Amniotic epithelial cell (primary cell): ENCODE measurements around the gene RGS9.
A peak's percentile ranks its signal among the peaks of the same experiment; 100 is the strongest.
"Not testable (repeated sequence)": the region's sequence is repeated elsewhere in the genome, so short reads cannot be mapped to it uniquely, and the experiment has no call there.

Source experiments
- DNase-seq: peaks from one replicate; pipeline ENCODE4 v3.0.0-alpha.2; 2010; ENCODE audit warnings: low read depth

RGS9 gene

DNA sequence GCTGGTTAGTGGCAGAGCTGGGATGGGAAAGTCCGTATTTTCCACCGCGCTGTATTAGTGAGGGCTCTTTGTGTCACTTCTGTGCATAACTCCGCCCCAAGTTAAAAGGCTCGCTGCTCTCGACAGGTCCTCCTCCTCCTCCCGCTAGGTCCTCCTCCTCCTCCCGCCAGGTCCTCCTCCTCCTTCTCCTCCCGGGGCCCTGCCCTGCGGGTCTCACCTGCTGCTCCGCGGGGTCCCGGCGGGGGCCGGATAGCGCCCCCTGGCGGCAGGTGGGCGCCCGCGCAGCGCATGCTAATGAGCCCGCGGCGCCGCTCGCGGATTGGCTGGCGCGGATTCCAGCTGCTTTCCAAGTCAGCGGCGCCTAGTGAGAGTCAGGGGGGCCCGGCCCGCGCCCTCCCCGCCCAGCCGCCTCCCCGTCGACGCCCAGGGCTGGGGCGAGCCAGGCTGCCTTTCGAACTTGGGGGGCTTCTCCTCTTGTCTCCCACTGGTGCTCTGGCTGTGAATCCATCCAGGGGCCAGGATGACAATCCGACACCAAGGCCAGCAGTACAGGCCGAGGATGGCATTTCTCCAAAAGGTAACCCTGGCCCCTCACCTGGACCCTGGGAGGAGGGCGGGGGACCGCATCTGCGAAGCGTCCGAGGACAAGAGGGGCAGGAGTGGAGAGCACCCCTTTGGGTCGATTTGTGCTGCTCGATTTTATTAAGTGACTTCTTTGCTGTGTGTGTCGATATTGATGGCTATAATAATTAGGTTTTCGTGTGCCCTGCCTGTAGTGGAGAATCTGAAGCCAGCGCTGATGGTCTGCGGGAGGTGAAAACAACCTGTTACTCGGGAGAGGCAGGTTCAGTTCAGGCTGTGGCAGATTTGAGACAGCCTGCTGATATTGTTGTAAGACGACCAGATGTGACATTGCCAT, at the start of gene RGS9:
Gene RGS9 (plus strand): TSS at position 350 of the 919 bp plus-strand sequence. CDS start 171 bp downstream, at position 521.
- peak; percentile 27 for DNase-seq

DNA sequence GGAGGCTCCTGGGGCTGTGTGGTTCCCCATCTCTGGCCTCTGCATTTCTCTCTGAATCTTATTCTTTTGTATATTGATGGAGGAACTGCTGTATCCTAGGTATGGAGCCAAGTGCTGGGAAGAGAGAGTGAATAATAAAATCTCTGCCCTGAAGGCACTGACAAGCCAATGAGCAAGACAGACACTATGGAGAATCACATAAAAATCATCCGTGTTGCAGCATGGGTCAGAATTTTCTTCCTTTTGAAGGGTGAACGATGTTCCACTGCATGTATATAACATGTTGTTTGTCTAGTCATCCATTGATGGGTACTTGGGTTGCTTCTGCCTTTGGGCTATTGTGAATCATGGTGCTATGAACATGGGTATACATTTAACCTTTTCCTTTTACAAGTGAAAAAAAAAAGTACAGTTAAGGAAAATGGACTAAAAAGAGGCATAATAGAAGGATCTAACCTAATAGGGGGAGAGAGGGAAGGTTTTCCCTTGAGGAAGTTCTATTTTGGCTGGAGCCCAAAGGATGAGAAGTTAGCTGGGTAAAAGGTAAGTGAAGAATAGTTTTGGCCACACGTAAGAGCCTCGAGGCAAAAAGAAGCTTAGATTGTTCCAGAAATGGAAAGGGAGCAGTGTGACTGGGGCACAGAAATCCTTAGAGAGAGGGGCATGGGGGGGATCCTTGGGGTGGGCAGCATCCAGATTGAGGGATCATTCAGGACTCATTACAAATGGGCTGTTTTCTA, 48.4 kb upstream of the RGS9 start:
- DNase-seq, result no peak

DNA sequence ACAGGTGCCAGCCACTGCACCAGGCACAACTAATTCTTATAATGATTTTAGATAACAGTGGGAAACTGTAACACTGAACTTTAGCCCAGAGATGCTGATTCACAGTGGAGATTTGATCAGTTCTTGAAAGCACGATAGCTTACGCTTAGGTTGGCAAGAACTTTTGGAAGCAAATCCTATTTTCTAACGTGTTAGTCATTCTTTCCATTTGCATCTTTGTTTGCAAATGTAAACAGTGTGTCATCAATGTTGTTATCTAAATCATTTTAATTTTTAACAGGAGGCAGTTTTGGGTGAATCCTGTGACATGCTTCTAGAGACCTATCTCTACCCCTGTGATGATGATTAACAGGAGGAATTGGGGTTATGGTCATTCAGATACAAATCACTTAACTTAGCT, 44.9 kb upstream of the RGS9 start:
- peak; percentile 21 for DNase-seq

DNA sequence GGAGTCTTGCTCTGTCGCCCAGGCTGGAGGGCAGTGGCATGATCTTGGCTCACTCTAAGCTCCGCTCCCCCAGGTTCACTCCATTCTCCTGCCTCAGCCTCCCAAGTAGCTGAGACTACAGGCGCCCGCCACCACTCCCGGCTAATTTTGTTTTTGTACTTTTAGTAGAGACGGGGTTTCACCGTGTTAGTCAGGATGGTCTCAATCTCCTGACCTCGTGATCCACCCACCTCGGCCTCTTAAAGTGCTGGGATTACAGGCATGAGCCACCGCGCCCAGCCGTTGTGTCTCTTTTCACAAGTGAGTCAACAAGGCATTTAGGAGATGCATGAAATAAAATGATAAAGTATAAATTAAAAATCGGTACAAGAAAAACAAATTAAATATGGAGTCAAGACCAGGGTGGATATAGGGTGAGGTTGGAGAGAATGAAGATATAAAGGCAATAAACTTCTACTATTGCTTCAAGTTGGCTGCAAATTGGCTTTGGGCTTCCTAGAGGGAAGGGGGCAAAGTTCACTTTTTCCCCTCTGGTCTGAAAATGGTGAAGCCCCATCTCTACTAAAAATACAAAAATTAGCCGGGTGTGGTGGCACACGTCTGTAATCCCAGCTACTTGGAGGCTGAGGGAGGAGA, 44.3 kb upstream of the RGS9 start:
- DNase-seq, result not testable (repeated sequence)

DNA sequence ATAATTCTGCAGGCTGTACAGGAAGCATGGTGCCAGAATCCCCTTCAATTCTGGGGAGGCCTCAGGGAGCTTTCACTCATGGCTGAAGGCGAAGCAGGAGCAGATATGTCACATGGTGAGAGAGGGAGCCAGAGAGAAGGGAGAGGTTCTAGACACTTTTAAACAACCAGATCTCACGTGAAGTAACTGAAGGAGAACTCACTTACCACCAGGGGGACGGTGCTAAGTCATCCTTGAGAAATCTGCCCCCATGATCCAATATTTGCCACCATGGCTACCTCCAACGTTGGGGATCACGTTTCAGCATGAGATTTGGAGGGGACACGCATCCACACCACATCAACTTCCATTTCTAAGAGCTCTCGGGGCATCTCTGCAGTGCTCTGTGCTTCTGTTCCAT, 43.2 kb upstream of the RGS9 start:
- DNase-seq, result no peak

DNA sequence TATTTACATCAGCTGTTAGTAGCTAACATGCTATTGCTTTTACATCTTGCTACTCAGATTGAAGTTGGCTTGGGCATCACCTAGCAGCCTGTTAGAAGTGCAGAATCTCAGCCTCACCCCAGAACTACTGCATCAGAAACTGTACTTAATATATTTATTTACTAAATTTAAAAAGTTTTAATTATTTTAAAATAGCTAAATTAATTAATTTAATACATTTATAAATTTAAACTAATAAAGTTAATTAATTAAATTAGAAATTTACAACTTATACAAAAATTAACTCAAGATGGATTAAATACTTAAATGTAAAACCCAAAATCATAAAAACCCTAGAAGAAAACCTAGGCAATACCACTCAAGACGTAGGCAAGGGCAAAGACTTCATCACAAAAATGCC, 41.7 kb upstream of the RGS9 start:
- DNase-seq, result no peak

DNA sequence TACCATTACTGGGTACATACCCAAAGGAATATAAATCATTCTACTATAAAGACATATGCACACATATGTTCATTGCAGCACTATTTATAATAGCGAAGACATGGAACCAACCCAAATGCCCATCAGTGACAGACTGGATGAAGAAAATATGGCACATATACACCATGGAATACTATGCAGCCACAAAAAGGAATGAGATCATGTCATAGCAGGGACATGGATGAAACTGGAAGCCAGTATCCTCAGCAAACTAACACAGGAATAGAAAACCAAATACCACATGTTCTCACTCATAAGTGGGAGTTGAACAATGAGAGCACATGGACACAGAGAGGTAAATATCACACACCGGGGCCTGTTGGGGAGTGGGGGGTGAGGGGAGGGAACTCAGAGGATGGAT, 40.8 kb upstream of the RGS9 start:
- not testable (repeated sequence) for DNase-seq

DNA sequence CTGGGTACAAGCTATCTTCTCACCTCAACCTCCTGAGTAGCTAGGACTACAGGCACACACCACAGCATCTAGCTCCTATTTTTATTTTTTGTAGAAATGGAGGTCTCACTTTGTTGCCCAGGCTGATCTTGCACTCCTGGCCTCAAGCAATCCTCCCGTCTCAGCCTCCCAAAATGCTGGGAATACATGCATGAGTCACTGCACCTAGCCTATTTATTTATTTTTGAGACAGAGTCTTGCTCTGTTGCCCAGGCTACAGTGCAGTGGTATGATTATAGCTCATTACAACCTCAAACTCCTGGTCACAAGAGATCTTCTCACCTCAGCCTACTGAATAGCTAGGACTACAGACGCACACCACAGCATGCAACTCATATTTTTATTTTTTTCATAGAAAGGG, 40.1 kb upstream of the RGS9 start:
- DNase-seq, result no peak

DNA sequence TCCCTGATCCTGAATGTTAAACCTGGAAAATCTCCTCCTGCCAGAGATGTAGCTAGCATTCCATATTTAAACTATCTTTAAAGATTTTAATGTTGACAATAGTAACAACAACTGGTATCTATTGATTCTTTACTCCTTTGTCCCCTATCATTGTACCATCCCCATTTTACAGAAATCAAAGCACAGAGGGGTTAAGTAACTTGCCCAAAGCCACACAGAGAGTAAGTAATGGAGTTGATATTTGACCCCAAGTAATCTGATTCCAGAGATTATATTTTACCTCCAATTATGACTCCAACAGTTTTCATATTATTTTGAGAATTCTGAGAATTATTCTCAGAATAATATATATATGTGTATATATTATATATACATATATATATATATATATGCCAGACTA, 37.7 kb upstream of the RGS9 start:
- no peak for DNase-seq

DNA sequence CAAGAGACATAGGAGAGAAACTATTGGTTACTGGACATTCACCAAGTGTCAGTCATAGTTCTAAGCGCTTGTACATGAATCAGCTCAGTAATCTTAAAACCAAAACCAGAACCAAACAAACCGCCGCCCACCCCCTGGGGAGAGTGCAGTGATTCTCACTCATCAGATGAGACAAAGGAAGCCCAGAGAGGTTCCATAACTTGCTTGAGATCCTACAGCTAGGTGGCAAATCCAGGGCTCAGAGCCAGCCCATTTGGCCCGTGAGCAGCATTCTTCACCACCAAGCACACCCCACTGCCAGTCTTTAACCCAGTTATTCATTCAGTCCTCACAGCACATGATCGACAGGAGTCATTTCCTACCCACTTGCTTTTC, 37.2 kb upstream of the RGS9 start:
- peak; percentile 71 for DNase-seq

DNA sequence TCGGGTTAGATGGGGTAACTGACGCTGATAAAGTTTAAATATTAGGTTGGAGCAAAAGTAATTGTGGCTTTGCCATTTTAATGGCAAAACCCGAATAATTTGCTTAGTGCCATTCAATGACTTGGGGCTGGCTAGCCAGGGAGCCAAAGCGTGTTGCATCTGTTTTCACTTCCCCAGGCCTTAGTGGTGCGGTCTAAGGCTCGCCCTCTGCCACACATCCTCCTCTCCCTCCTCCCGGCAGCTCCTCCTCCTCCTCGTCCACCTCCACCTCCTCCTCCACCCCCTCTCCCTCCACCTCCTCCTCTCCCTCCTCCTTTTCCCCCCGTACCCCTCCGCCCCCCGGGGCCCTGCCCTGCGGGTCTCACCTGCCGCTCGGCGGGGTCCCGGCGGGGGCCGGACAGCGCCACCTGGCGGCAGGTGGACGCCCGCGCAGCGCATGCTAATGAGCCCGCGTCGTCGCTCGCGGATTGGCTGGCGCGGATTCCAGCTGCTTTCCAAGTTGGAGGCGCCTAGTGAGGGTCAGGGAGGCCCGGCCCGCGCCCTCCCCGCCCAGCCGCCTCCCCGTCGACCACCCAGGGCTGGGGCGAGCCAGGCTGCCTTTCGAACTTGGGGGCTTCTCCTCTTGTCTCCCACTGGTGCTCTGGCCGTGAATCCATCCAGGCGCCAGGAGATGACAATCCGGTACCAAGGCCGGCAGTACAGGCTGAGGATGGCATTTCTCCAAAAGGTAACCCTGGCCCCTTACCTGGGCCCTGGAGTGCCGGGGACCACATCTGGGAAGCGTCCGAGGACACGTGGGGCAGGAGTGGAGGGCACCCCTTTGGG, 36.6 kb upstream of the RGS9 start:
- DNase-seq, result peak; percentile 46

DNA sequence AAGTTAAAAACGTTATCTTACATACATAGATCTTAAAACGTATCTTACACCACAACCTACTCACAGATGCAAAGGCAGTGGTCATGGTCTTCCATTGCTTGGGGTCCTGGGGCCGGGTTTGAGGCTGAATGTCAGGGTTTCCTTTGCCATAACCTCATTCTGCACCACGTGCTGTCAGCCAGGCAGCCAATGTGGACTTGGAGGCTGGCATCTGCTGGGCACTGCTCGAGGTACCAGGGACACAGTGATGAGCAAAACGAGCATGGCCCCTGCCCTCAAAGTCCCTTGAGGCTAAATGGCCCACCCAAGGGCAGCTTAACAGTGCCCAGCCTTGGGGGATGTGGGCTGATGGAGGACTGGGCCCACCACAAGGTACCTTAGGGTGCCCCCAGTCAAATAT, 35.8 kb upstream of the RGS9 start:
- DNase-seq, result no peak

DNA sequence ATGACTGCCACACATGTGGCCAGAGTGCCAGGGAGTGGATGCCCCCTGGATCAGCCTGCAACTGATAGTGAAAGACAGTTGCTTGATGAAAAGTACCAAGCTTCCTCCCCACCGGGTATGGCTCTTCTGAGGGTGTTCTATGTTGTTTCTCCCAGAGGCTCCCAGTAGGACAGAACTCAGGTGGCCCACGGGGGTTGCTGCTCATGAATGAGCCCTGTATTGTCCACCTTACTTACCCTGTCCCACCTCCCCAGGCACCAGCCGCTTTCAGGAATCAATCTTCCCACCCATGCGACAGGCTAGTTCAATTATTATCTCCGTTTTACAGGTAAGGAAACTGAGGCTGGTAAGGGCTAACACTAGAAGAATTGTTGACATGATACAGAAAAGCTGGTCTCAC, 34.9 kb upstream of the RGS9 start:
- DNase-seq, result no peak

DNA sequence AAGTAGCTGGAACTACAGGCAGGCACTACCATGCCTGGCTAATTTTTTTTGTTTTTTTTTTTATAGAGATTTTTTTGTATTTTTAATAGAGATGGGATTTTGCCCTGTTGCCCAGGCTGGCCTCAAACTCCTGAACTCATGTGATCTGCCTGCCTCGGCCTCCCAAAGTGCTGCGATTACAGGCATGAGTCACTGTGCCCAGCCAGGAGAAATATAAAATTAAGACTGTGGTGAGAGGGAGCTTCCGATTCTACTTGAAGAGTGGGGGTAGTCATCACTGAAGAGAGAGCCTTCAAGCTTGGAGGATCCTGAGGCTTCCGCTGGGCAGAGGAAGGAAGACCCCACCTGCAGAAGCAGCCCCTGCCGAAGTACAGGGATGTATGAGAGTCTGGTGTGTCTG, 34.4 kb upstream of the RGS9 start:
- DNase-seq, result peak; percentile 57

DNA sequence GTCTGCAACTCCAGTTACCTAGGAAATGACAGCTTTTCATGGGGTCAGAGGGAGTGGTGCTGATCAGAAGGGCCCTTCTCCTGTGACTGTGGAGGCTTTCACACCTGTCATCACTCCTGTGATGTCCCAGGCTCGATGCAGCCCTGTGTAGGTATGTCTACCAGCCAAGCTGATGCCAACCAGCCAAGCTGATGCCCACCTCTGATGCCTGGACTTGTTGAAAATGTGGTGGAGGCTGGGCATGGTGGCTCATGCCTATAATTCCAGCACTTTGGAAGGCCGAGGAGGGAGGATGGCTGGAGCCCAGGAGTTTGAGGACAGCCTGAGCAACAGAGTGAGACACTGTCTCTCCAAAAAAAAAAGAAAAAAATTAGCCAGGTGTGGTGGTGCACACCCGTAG, 33.7 kb upstream of the RGS9 start:
- DNase-seq, result no peak

DNA sequence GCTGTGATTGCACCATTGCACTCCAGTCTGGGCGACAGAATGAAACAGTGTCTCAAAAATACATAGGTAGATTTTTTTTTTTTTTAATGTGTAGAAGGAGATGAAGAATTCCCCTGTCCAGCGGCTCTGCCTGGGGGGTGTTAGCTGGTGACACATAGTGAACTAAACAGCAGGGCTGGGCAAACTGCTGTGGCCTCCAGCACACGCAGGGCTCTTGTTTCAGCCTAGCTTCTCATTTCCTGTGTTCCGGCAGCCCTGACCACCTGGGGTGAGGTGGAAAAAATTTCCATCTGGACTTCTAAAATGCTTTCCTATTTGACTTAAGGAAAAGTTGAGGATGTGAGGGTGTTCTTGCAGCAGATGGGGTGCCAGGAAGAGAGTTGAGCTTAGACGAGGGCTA, 33.3 kb upstream of the RGS9 start:
- DNase-seq, result no peak

DNA sequence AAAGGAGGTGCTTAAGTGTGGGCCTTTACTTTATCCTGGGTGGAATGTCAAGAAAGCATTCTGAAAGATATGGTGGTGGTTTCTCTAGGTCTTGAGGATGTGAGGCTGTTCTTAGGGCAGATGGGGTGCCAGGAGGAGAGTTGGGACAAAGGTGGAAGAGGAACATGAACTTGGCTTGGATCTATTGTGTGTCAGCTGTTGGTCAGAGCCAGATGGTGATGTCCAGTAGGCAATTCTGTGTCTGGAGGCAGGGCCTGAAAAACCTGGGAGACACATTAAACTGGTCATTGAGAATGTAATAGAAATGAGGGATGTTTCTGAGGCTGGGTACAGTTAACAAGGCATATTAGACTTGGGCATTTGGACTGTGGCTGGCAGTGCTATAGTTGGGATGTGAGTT, 32.6 kb upstream of the RGS9 start:
- DNase-seq, result no peak

DNA sequence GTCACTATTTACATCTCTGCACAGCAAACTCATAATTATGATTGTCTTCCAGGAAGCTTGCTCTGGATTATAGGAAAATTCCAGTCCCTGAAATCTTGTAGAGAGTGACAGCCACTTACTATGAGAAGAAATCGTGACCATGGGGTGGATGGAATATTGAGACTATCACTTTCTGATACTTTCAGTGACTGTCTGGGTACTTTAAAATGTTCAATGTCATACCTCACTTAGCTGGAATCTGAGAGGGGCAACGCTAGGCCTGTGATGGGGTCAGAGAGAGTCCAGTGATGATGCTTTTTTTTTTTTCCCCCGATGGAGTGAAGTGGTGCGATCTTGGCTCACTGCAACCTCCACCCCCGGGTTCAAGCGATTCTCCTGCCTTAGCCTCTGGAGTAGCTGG, 32.2 kb upstream of the RGS9 start:
- no peak for DNase-seq

DNA sequence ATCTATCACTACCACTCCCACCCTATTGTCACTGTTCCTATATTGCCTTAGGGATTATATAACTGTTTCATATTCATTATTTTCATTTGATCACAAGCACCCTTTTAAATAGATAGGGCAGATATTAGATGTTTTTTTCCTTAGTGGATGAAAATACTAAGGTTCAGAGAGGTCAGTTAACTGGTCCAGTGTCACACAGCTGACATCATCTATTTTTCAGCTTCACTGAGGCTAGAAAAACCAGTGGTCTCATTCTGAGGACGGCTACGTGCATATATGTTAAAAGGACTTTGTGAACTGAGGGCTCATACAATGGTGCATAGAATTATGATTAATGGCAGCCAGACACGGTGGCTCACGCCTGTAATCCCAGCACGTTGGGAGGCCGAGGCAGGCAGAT, 29.0 kb upstream of the RGS9 start:
- DNase-seq, result no peak

DNA sequence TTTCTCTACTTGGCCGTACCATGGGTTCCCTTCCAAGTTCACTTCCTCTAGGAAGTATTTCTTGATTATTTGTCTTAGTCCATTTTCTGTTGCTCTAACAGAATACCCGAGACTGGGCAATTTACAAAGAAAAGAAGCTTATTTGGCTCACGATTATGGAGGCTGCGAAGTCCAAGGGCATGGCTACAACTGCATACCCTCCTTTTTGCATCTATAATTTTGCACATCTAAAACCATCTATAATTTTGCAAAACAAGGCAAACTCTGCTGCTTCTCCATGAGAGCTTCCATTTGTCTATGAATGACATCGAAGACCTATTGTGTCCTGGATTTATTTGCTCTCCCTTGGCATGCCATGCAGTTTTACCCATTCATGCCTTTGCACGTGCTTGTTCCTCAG, 27.6 kb upstream of the RGS9 start:
- DNase-seq, result no peak

DNA sequence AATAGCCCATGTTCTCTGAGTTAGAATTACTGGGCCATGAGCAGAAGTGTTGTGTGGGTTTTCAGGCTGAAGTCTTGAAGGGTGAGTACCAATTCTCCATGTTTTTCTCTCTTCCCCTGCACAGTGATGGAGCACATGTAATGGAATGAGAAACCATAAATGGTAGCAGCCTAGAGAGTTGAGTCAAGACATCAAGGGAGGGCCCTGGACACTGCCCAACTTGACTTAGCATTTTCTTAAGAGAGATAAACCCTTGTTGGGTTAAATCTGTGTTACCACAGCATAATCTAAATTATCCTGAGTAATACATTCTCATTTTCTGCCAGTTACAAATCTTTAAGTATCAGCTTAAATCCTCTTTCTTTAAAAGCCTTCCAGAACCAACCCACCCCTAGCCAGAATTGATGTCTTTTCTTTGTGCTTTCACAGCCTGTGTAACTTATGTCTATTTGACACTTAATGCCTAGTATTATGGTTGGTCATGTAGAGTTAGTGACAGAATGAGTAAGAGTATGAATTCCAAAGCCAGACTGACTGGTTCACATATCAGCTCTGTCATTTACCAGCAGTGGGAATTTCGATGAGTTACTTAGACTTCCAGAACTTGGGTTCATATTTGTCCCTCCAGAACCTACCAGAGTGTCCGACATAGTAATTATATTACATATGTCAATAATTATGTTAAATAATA, 27.0 kb upstream of the RGS9 start:
- peak; percentile 97 for DNase-seq
